Activated gamma-delta T cell (primary cell): ENCODE results near the gene TBC1D1.

ENCODE experiments used
- DNase-seq: peaks from one replicate; lab custom pipeline; 2025; lab: John Stamatoyannopoulos, UW

The TBC1D1 gene

GRCh38 chr4:38100474-38101255 lies 209.8 kb downstream of the TBC1D1 start:
- no peak for DNase-seq

- DNase-seq = no peak
Observed at GRCh38 chr4:38101563-38101962, 210.7 kb downstream of the TBC1D1 start.

GRCh38 chr4:38102957-38103588 lies 212.2 kb downstream of the TBC1D1 start:
- no peak for DNase-seq

- no peak for DNase-seq
Observed at GRCh38 chr4:38105475-38106220, 214.8 kb downstream of the TBC1D1 start.

- no peak for DNase-seq
Observed at GRCh38 chr4:38106311-38106710, 215.4 kb downstream of the TBC1D1 start.

- no peak for DNase-seq
Observed at GRCh38 chr4:38106886-38107514, 216.1 kb downstream of the TBC1D1 start.

- DNase-seq = no peak
Observed at GRCh38 chr4:38107818-38108217, 216.9 kb downstream of the TBC1D1 start.

- DNase-seq = no peak
Observed at GRCh38 chr4:38109370-38109769, 218.5 kb downstream of the TBC1D1 start.

- no peak for DNase-seq
Observed at GRCh38 chr4:38109896-38110295, 219.0 kb downstream of the TBC1D1 start.

- no peak for DNase-seq
Observed at GRCh38 chr4:38111024-38111423, 220.1 kb downstream of the TBC1D1 start.

GRCh38 chr4:38111717-38112116 lies 220.8 kb downstream of the TBC1D1 start:
- DNase-seq = no peak

- DNase-seq = no peak
Observed at GRCh38 chr4:38113132-38113531, 222.2 kb downstream of the TBC1D1 start.

GRCh38 chr4:38113551-38113950 lies 222.7 kb downstream of the TBC1D1 start:
- DNase-seq = no peak

GRCh38 chr4:38114386-38115150 lies 223.7 kb downstream of the TBC1D1 start:
- no peak for DNase-seq

- DNase-seq = no peak
Observed at GRCh38 chr4:38115601-38116000, 224.7 kb downstream of the TBC1D1 start.

GRCh38 chr4:38117591-38117990 lies 226.7 kb downstream of the TBC1D1 start:
- no peak for DNase-seq

- DNase-seq = no peak
Observed at GRCh38 chr4:38119668-38120385, 228.9 kb downstream of the TBC1D1 start.

GRCh38 chr4:38120772-38121171 lies 229.9 kb downstream of the TBC1D1 start:
- no peak for DNase-seq

- DNase-seq = no peak
Observed at GRCh38 chr4:38122060-38122459, 231.2 kb downstream of the TBC1D1 start.

- no peak for DNase-seq
Observed at GRCh38 chr4:38123555-38123954, 232.7 kb downstream of the TBC1D1 start.

GRCh38 chr4:38124961-38125360 lies 234.1 kb downstream of the TBC1D1 start:
- DNase-seq = no peak
